ENCODE data around the gene PBX4.

Gene PBX4

GRCh38 chr19:19558055-19558454 is 60.4 kb downstream of the PBX4 start:
- DNase-seq (ENCODE audit: low read depth, low spot score), result no peak

- peak; percentile 36 for DNase-seq (ENCODE audit: low read depth, low spot score)
These were observed 64.1 kb downstream of the PBX4 start for GRCh38 chr19:19554074-19555023.

GRCh38 chr19:19553670-19554069 is 64.8 kb downstream of the PBX4 start:
- no peak for DNase-seq (ENCODE audit: low read depth, low spot score)

- no peak for DNase-seq (ENCODE audit: low read depth, low spot score)
These were observed 65.7 kb downstream of the PBX4 start for GRCh38 chr19:19552798-19553197.

- no peak for DNase-seq (ENCODE audit: low read depth, low spot score)
These were observed 66.7 kb downstream of the PBX4 start for GRCh38 chr19:19551853-19552192.

- no peak for DNase-seq (ENCODE audit: low read depth, low spot score)
These were observed 67.3 kb downstream of the PBX4 start for GRCh38 chr19:19550972-19551852.

- no peak for DNase-seq (ENCODE audit: low read depth, low spot score)
These were observed 68.0 kb downstream of the PBX4 start for GRCh38 chr19:19550485-19550929.

- DNase-seq (ENCODE audit: low read depth, low spot score), result no peak
These were observed 68.6 kb downstream of the PBX4 start for GRCh38 chr19:19549804-19550464.

- no peak for DNase-seq (ENCODE audit: low read depth, low spot score)
These were observed 69.3 kb downstream of the PBX4 start for GRCh38 chr19:19548915-19549759.

GRCh38 chr19:19547674-19548336 is 70.7 kb downstream of the PBX4 start:
- DNase-seq (ENCODE audit: low read depth, low spot score), result no peak

GRCh38 chr19:19546751-19547162 is 71.7 kb downstream of the PBX4 start:
- no peak for DNase-seq (ENCODE audit: low read depth, low spot score)

- DNase-seq (ENCODE audit: low read depth, low spot score), result no peak
These were observed 72.8 kb downstream of the PBX4 start for GRCh38 chr19:19545707-19546106.

- no peak for DNase-seq (ENCODE audit: low read depth, low spot score)
These were observed 73.4 kb downstream of the PBX4 start for GRCh38 chr19:19544954-19545591.

GRCh38 chr19:19544257-19544953 is 74.1 kb downstream of the PBX4 start:
- DNase-seq (ENCODE audit: low read depth, low spot score), result no peak

- no peak for DNase-seq (ENCODE audit: low read depth, low spot score)
These were observed 74.8 kb downstream of the PBX4 start for GRCh38 chr19:19543640-19544039.

GRCh38 chr19:19543101-19543500 is 75.4 kb downstream of the PBX4 start:
- DNase-seq (ENCODE audit: low read depth, low spot score), result no peak

- DNase-seq (ENCODE audit: low read depth, low spot score), result no peak
These were observed 76.0 kb downstream of the PBX4 start for GRCh38 chr19:19542507-19542906.

- no peak for DNase-seq (ENCODE audit: low read depth, low spot score)
These were observed 76.9 kb downstream of the PBX4 start for GRCh38 chr19:19541616-19542015.
